Measurements from ENCODE around the gene WDR64.

Gene WDR64

GRCh38 chr1:241816008-241816407 lies 163.9 kb downstream of the WDR64 start:
- Histone ChIP-seq H3K4me1 (ENCODE audit: insufficient read depth, low read length) (no peaks in the 10 kb centered on the region), H2AFZ (ENCODE audit: low read depth, low read length) (no peak overlapping the region), H3K79me2 (ENCODE audit: insufficient read depth, low read length) (no peaks in the 10 kb centered on the region), H3K9ac (ENCODE audit: low read depth, low read length) (no peak overlapping the region), H3K9me3 (ENCODE audit: insufficient read depth, low read length, severe bottlenecking) (no peaks in the 10 kb centered on the region), H3K27ac (ENCODE audit: low read length) (no peak overlapping the region), H3K27me3 (ENCODE audit: insufficient read depth, low read length, poor library complexity) (peaks cover 10% of the 10 kb centered on the region), H4K20me1 (ENCODE audit: insufficient read depth, low read length) (no peaks in the 10 kb centered on the region), H3K36me3 (ENCODE audit: insufficient read depth, low read length) (no peaks in the 10 kb centered on the region), H3K4me2 (ENCODE audit: insufficient read depth, low read length) (no peak overlapping the region), H3K4me3 (ENCODE audit: low read depth in 1 of 2, low read length in 2 of 2) (no peak overlapping the region)
- ATAC-seq (ENCODE audit: insufficient read depth, low read depth) (no peak), DNase-seq (no peak)
- TF ChIP-seq EZH2 (IDR thresholded peaks at IDR 0.05; ENCODE audit: borderline replicate concordance, low read depth, low read length, severe bottlenecking) = no peak

- Histone ChIP-seq H3K9me3 (ENCODE audit: insufficient read depth, low read length, severe bottlenecking) (no peaks in the 10 kb centered on the region), H3K27ac (ENCODE audit: low read length) (no peak overlapping the region), H3K9ac (ENCODE audit: low read depth, low read length) (no peak overlapping the region), H3K79me2 (ENCODE audit: insufficient read depth, low read length) (no peaks in the 10 kb centered on the region), H3K36me3 (ENCODE audit: insufficient read depth, low read length) (no peaks in the 10 kb centered on the region), H3K4me2 (ENCODE audit: insufficient read depth, low read length) (no peak overlapping the region), H3K4me1 (ENCODE audit: insufficient read depth, low read length) (no peaks in the 10 kb centered on the region), H3K27me3 (ENCODE audit: insufficient read depth, low read length, poor library complexity) (peaks cover 10% of the 10 kb centered on the region), H3K4me3 (ENCODE audit: low read depth in 1 of 2, low read length in 2 of 2) (no peak overlapping the region), H2AFZ (ENCODE audit: low read depth, low read length) (no peak overlapping the region), H4K20me1 (ENCODE audit: insufficient read depth, low read length) (no peaks in the 10 kb centered on the region)
- DNase-seq (no peak), ATAC-seq (ENCODE audit: insufficient read depth, low read depth) (no peak)
- TF ChIP-seq CTCF (IDR thresholded peaks at IDR 0.05; ENCODE audit: borderline replicate concordance, extremely low read depth, low read length, poor library complexity, severe bottlenecking) (no peak), EZH2 (IDR thresholded peaks at IDR 0.05; ENCODE audit: borderline replicate concordance, low read depth, low read length, severe bottlenecking) (no peak)
These were observed 165.3 kb downstream of the WDR64 start for GRCh38 chr1:241817331-241817792.

- TF ChIP-seq CTCF (IDR thresholded peaks at IDR 0.05; ENCODE audit: borderline replicate concordance, extremely low read depth, low read length, poor library complexity, severe bottlenecking) = no peak
- no peak for DNase-seq
- H3K79me2 ChIP-seq (ENCODE audit: insufficient read depth, low read length) = no peaks in the 10 kb centered on the region
These were observed 166.0 kb downstream of the WDR64 start for GRCh38 chr1:241817956-241818612.

GRCh38 chr1:241819340-241819866 lies 167.3 kb downstream of the WDR64 start:
- Histone ChIP-seq H3K79me2 (ENCODE audit: insufficient read depth, low read length) (no peaks in the 10 kb centered on the region), H3K27ac (ENCODE audit: low read length) (no peak overlapping the region), H3K9me3 (ENCODE audit: insufficient read depth, low read length, severe bottlenecking) (no peaks in the 10 kb centered on the region), H4K20me1 (ENCODE audit: insufficient read depth, low read length) (no peaks in the 10 kb centered on the region), H2AFZ (ENCODE audit: low read depth, low read length) (no peak overlapping the region), H3K4me1 (ENCODE audit: insufficient read depth, low read length) (no peaks in the 10 kb centered on the region), H3K27me3 (ENCODE audit: insufficient read depth, low read length, poor library complexity) (peaks cover 10% of the 10 kb centered on the region), H3K36me3 (ENCODE audit: insufficient read depth, low read length) (no peaks in the 10 kb centered on the region), H3K9ac (ENCODE audit: low read depth, low read length) (no peak overlapping the region), H3K4me2 (ENCODE audit: insufficient read depth, low read length) (no peak overlapping the region), H3K4me3 (ENCODE audit: low read depth in 1 of 2, low read length in 2 of 2) (no peak overlapping the region)
- DNase-seq (no peak), ATAC-seq (ENCODE audit: insufficient read depth, low read depth) (no peak)
- TF ChIP-seq EZH2 (IDR thresholded peaks at IDR 0.05; ENCODE audit: borderline replicate concordance, low read depth, low read length, severe bottlenecking) (no peak), CTCF (IDR thresholded peaks at IDR 0.05; ENCODE audit: borderline replicate concordance, extremely low read depth, low read length, poor library complexity, severe bottlenecking) (no peak)

More at GRCh38 chr1:241817956-241818612, 166.0 kb downstream of the WDR64 start:
- H3K27ac ChIP-seq (ENCODE audit: low read length) = no peak overlapping the region
- no peak for ATAC-seq (ENCODE audit: insufficient read depth, low read depth)
- no peak overlapping the region for H3K4me3 ChIP-seq (ENCODE audit: low read depth in 1 of 2, low read length in 2 of 2)
- H3K36me3 ChIP-seq (ENCODE audit: insufficient read depth, low read length) = no peaks in the 10 kb centered on the region
- H4K20me1 ChIP-seq (ENCODE audit: insufficient read depth, low read length) = no peaks in the 10 kb centered on the region
- no peak overlapping the region for H3K9ac ChIP-seq (ENCODE audit: low read depth, low read length)
- H3K27me3 ChIP-seq (ENCODE audit: insufficient read depth, low read length, poor library complexity) = peaks cover 10% of the 10 kb centered on the region
- H3K4me2 ChIP-seq (ENCODE audit: insufficient read depth, low read length) = no peak overlapping the region
- H2AFZ ChIP-seq (ENCODE audit: low read depth, low read length) = no peak overlapping the region
- no peaks in the 10 kb centered on the region for H3K4me1 ChIP-seq (ENCODE audit: insufficient read depth, low read length)
- no peaks in the 10 kb centered on the region for H3K9me3 ChIP-seq (ENCODE audit: insufficient read depth, low read length, severe bottlenecking)
